A549 (cell line): ENCODE data around the gene DRC7. TPM values are rescaled to one million over a fixed set of nuclear protein-coding genes. Genes with fewer than 3 reads are reported as not detected.
A peak's percentile ranks its signal among the peaks of the same experiment; 100 is the strongest.

Source experiments
- ATAC-seq, 2 experiments: fragments of 200-7000 bp in 1 of 2; fragments of >200 bp in 1 of 2; cut with Nextera tagmentation in 1 of 2; cut with Tn5 transposase in 1 of 2; 3 replicates each; pipeline versions ENCODE4 v1.8.0 to v1.9.1; 2018 to 2020; ENCODE audit warnings: mild to moderate bottlenecking in 1 of 2, moderate library complexity in 1 of 2
- CTCF ChIA-PET: fragments of 300-600 bp; sonication (Branson Sonifier 250); formaldehyde crosslinking; extraction: SDS; loops from one replicate; lab custom pipeline; 2021; ENCODE audit warnings: antibody characterized with exemption, inconsistent platforms; lab: Yijun Ruan, JAX
- POLR2A ChIA-PET: fragments of 350-600 bp; formaldehyde crosslinking; extraction: SDS; loops from one replicate; lab custom pipeline; 2021; ENCODE audit warnings: antibody characterized with exemption, inconsistent platforms; lab: Yijun Ruan, JAX
- DNase-seq, 2 experiments: peaks; one replicate each; pipeline versions ENCODE4 v3.0.0 to v3.0.0-alpha.2; 2011 to 2016; ENCODE audit warnings: low read depth in 1 of 2, low spot score in 1 of 2
- FAIRE-seq: peaks from 2 replicates; lab custom pipeline; 2011; peaks lifted over from hg19 to GRCh38; lab: Jason Lieb, UNC
- H3K27ac ChIP-seq, 2 experiments: fragments of >200 bp; sonication (Bioruptor Twin); formaldehyde crosslinking; 3 replicates each; pipeline ENCODE4 v1.5.1; 2016 to 2017
- H3K4me1 ChIP-seq: fragments of >200 bp; sonication (Bioruptor Twin); formaldehyde crosslinking; 3 replicates; pipeline ENCODE4 v1.6.1; 2016
- H3K4me2 ChIP-seq: fragments of >200 bp; sonication (Bioruptor Twin); formaldehyde crosslinking; 3 replicates; pipeline ENCODE4 v1.6.1; 2016
- H3K4me3 ChIP-seq: fragments of >200 bp; sonication (Bioruptor Twin); formaldehyde crosslinking; 3 replicates; pipeline ENCODE4 v1.5.1; 2016
- H3K9me3 ChIP-seq: fragments of >200 bp; sonication (Bioruptor Twin); formaldehyde crosslinking; 3 replicates; pipeline ENCODE4 v1.6.1; 2016
- ATOH8 ChIP-seq: fragments of 250-450 bp; sonication (Bioruptor Pico); IDR thresholded peaks from 2 replicates; pipeline ENCODE4 v1.5.0; 2020; ENCODE audit warnings: low read depth, mild to moderate bottlenecking, moderate library complexity
- BHLHE40 ChIP-seq: IDR thresholded peaks from 2 replicates; pipeline ENCODE4 v1.6.1; 2012; ENCODE audit warnings: low read depth, low read length, inconsistent platforms
- CBX2 ChIP-seq: fragments of 200-600 bp; sonication (generic); IDR thresholded peaks from 2 replicates; pipeline ENCODE4 v1.6.1; 2016; ENCODE audit warnings: low read depth, mild to moderate bottlenecking, borderline replicate concordance
- CTCF ChIP-seq: fragments of >200 bp; sonication (Bioruptor Twin); formaldehyde crosslinking; IDR thresholded peaks from 3 replicates; pipeline ENCODE4 v1.5.1; 2016
- E2F6 ChIP-seq: IDR thresholded peaks from 2 replicates; pipeline ENCODE4 v1.6.1; 2012; ENCODE audit warnings: low read depth, borderline replicate concordance
- EHF ChIP-seq: fragments of 250-450 bp; sonication (Bioruptor Pico); IDR thresholded peaks from 2 replicates; pipeline ENCODE4 v1.5.0; 2020; ENCODE audit warnings: mild to moderate bottlenecking
- EP300 ChIP-seq, 2 experiments: fragments of >200 bp; sonication (Bioruptor Twin); formaldehyde crosslinking; IDR thresholded peaks; 2 replicates in 1 of 2; 3 replicates in 1 of 2; pipeline ENCODE4 v1.6.1; 2016 to 2017
- FOSB ChIP-seq: fragments of 250-450 bp; sonication (Bioruptor Pico); IDR thresholded peaks from 2 replicates; pipeline ENCODE4 v1.5.0; 2020; ENCODE audit warnings: mild to moderate bottlenecking, moderate library complexity
- FOSL2 ChIP-seq, 2 experiments: fragments of 450-650 bp in 1 of 2; fragments of >200 bp in 1 of 2; sonication (Bioruptor Twin) in 1 of 2; formaldehyde crosslinking; IDR thresholded peaks; 2 replicates each; pipeline versions ENCODE4 v1.5.0 to v1.6.1; 2016 to 2020; ENCODE audit warnings: mild to moderate bottlenecking in 1 of 2, moderate library complexity in 1 of 2
- HDAC2 ChIP-seq: fragments of 200-600 bp; sonication (generic); IDR thresholded peaks from 2 replicates; pipeline ENCODE4 v1.6.1; 2016
- HOXB13 ChIP-seq: fragments of 250-450 bp; sonication (Bioruptor Pico); IDR thresholded peaks from 2 replicates; pipeline ENCODE4 v1.5.0; 2020; ENCODE audit warnings: low read depth, mild to moderate bottlenecking, moderate library complexity
- JUNB ChIP-seq: fragments of >200 bp; sonication (Bioruptor Twin); formaldehyde crosslinking; IDR thresholded peaks from 2 replicates; pipeline ENCODE4 v1.6.1; 2016
- KDM1A ChIP-seq: fragments of 200-600 bp; sonication (generic); IDR thresholded peaks from 2 replicates; pipeline ENCODE4 v1.6.1; 2016; ENCODE audit warnings: low read depth, mild to moderate bottlenecking
- KDM5A ChIP-seq: fragments of 200-600 bp; sonication (generic); IDR thresholded peaks from 2 replicates; pipeline ENCODE4 v1.6.1; 2016; ENCODE audit warnings: antibody characterized with exemption, mild to moderate bottlenecking
- NPAS2 ChIP-seq: fragments of 250-450 bp; sonication (Bioruptor Pico); IDR thresholded peaks from 2 replicates; pipeline ENCODE4 v1.8.0; 2022; ENCODE audit warnings: mild to moderate bottlenecking, moderate library complexity, borderline replicate concordance
- PBX3 ChIP-seq: IDR thresholded peaks from 2 replicates; pipeline ENCODE4 v1.6.1; 2012
- POLR2A ChIP-seq: IDR thresholded peaks from 2 replicates; pipeline ENCODE4 v1.6.1; 2012; ENCODE audit warnings: mild to moderate bottlenecking, low read length
- RARB ChIP-seq: fragments of 250-450 bp; sonication (Bioruptor Pico); IDR thresholded peaks from 2 replicates; pipeline ENCODE4 v1.8.0; 2021; ENCODE audit warnings: mild to moderate bottlenecking, moderate library complexity
- RCOR1 ChIP-seq: fragments of 150-350 bp; IDR thresholded peaks from 2 replicates; pipeline ENCODE4 v1.6.1; 2014; ENCODE audit warnings: antibody characterized with exemption, low read length, low read depth
- RFX5 ChIP-seq: fragments of 450-650 bp; IDR thresholded peaks from 2 replicates; pipeline ENCODE4 v1.7.1; 2014; ENCODE audit warnings: antibody characterized with exemption, mild to moderate bottlenecking, moderate library complexity
- RNF2 ChIP-seq: fragments of 200-600 bp; sonication (generic); IDR thresholded peaks from 2 replicates; pipeline ENCODE4 v1.6.1; 2016; ENCODE audit warnings: low read depth, mild to moderate bottlenecking, antibody characterized with exemption, moderate library complexity, borderline replicate concordance
- SMC3 ChIP-seq: fragments of >200 bp; sonication (Bioruptor Twin); formaldehyde crosslinking; IDR thresholded peaks from 3 replicates; pipeline ENCODE4 v1.6.1; 2018; ENCODE audit warnings: inconsistent platforms
- TP53 ChIP-seq: fragments of 250-450 bp; sonication (Bioruptor Pico); IDR thresholded peaks from 2 replicates; pipeline ENCODE4 v1.5.0; 2021; ENCODE audit warnings: mild to moderate bottlenecking, moderate library complexity
- USF2 ChIP-seq: fragments of 450-650 bp; IDR thresholded peaks from 2 replicates; pipeline ENCODE4 v1.6.1; 2014; ENCODE audit warnings: antibody characterized with exemption
- ZC3H11A ChIP-seq: fragments of 450-650 bp; IDR thresholded peaks from 2 replicates; pipeline ENCODE4 v1.6.1; 2014; ENCODE audit warnings: antibody characterized with exemption, mild to moderate bottlenecking
- ZNF302 ChIP-seq: fragments of 250-450 bp; sonication (Bioruptor Pico); IDR thresholded peaks from 2 replicates; pipeline ENCODE4 v1.9.0; 2021; ENCODE audit warnings: inconsistent platforms, mild to moderate bottlenecking, moderate library complexity
- WGBS: methylation state at CpG from one replicate; pipeline ENCODE4 v1.1.6; 2017; ENCODE audit errors: missing lambda C conversion rate; 5-methylcytosine and 5-hydroxymethylcytosine counted together
- polyA plus RNA-seq, 4 experiments: library from polyadenylated mRNA; depleted of rRNA in 3 of 4; stranded (reverse); fragments of >200 nt; fragmentation: RNase III in 1 of 4; extraction: RNeasy Plus Mini Kit Qiagen cat#74134 plus additional on column Dnase treatment in 1 of 4; gene quantifications; 2 replicates in 3 of 4; 3 replicates in 1 of 4; pipeline ENCODE4 v1.2.3, GENCODE V29; 2011 to 2017

Gene DRC7
- polyA plus RNA-seq, 2 of the 4 experiments (the other 2 are of a cell fraction): 0.10 to 0.28 TPM

GRCh38 chr16:57736419-57737351 lies 42.1 kb downstream of the DRC7 start (continued):
- TF ChIP-seq FOSL2 (IDR thresholded peaks at IDR 0.05) (no peak), FOSL2 (CRISPR knock-in tag; IDR thresholded peaks at IDR 0.05) (peak; percentile 65)

GRCh38 chr16:57738844-57739243 lies 44.2 kb downstream of the DRC7 start:
- ATAC-seq (no peak), FAIRE-seq (no peak)
- WGBS: 94% methylated on average over 7 of the region's 7 CpGs
- CTCF ChIA-PET: interaction anchor here (1.1 to 5.5 kb wide), 6 partner anchors 18 to 219 kb away, joined by 3 to 46 read pairs (median 4); no protein-coding TSS in a partner anchor
- no peak overlapping the region for H3K27ac ChIP-seq
- TF ChIP-seq HOXB13 (CRISPR knock-in tag) (no peak), HDAC2 (no peak), RARB (no peak), BHLHE40 (no peak), ZC3H11A (no peak), RFX5 (no peak), ATOH8 (no peak), SMC3 (no peak), EHF (CRISPR knock-in tag) (no peak), FOSB (no peak), RNF2 (no peak), CTCF (no peak), POLR2A (no peak), JUNB (no peak), EP300 (IDR thresholded peaks at IDR 0.05) (no peak), RCOR1 (no peak), USF2 (no peak)
- TF ChIP-seq, all 56 proteins: peak for 0
- no peaks in the 10 kb centered on the region for H3K9me3 ChIP-seq
- no peak for DNase-seq
- no peak overlapping the region for H3K4me2 ChIP-seq
- peaks cover 12% of the 10 kb centered on the region for H3K4me1 ChIP-seq
- no peak overlapping the region for H3K4me3 ChIP-seq
- POLR2A ChIA-PET: no interaction called here

- WGBS: 87% methylated on average over 14 of the region's 18 CpGs
- H3K4me2 ChIP-seq: no peak overlapping the region
- TF ChIP-seq KDM1A (no peak), NPAS2 (CRISPR knock-in tag) (no peak), KDM5A (no peak), ZNF302 (no peak), CBX2 (no peak), PBX3 (no peak), TP53 (CRISPR knock-in tag) (no peak), BHLHE40 (no peak), E2F6 (no peak)
- TF ChIP-seq, all 56 proteins: peak for 0
- Histone ChIP-seq H3K9me3 (no peaks in the 10 kb centered on the region), H3K27ac (no peak overlapping the region), H3K4me1 (peaks cover 9% of the 10 kb centered on the region), H3K4me3 (no peak overlapping the region)
- CTCF ChIA-PET: interaction anchor here (1.1 to 5.5 kb wide), 5 partner anchors 17 to 220 kb away, joined by 3 to 46 read pairs (median 4); no protein-coding TSS in a partner anchor
- FAIRE-seq (no peak), ATAC-seq (no peak), DNase-seq (no peak)
- POLR2A ChIA-PET: no interaction called here
These were observed 45.3 kb downstream of the DRC7 start for GRCh38 chr16:57739756-57740422.
